Motor neuron (in vitro differentiated cells): ENCODE measurements around the gene TMEM59L. TPM values are rescaled to one million over a fixed set of nuclear protein-coding genes. Genes with fewer than 3 reads are reported as not detected.
"Not testable (repeated sequence)": the region's sequence is repeated elsewhere in the genome, so short reads cannot be mapped to it uniquely, and the experiment has no call there.

Source experiments
- ATAC-seq, 8 experiments: fragments of 200-7000 bp; cut with Tn5 transposase; replicated peaks in 6 of 8; 2 replicates each; pipeline ENCODE4 v1.8.0; 2021; ENCODE audit warnings: mild to moderate bottlenecking in 8 of 8, moderate library complexity in 8 of 8
- H3K27ac ChIP-seq, 2 donors: fragments of 250-450 bp; sonication (Bioruptor Pico); 2 replicates each; pipeline ENCODE4 v1.9.0; 2021; ENCODE audit warnings: antibody characterized with exemption in 2 of 2, mild to moderate bottlenecking in 2 of 2, moderate library complexity in 1 of 2
- H3K4me1 ChIP-seq, 2 donors: fragments of 250-450 bp; sonication (Bioruptor Pico); replicated peaks in 1 of 2; 2 replicates each; pipeline ENCODE4 v1.6.1; 2021; ENCODE audit warnings: antibody characterized with exemption in 2 of 2, mild to moderate bottlenecking in 2 of 2, moderate library complexity in 1 of 2
- H3K4me3 ChIP-seq, 5 donors: fragments of 250-450 bp; sonication (Bioruptor Pico); 2 replicates each; pipeline ENCODE4 v1.9.0; 2021; ENCODE audit warnings: antibody characterized with exemption in 5 of 5, mild to moderate bottlenecking in 5 of 5, moderate library complexity in 4 of 5
- WGBS, 10 experiments: fragments of 450-650 bp; shearing (Covaris generic); methylation state at CpG; one replicate each; pipeline ENCODE4 v1.0.0; 2022; 5-methylcytosine and 5-hydroxymethylcytosine counted together
- in situ Hi-C, 9 experiments: fragments of 400-800 bp; cut with MboI; loops; one replicate each; pipeline ENCODE4 v1.15.0; 2021; ENCODE audit warnings: low sequenced_read_pairs in 9 of 9, low pct_unique_long_range_greater_than_20kb in 2 of 9; ENCODE audit not compliant: unreplicated experiment in 9 of 9
- total RNA-seq, 8 experiments: library from RNA; unstranded; fragments of 300-600 nt; gene quantifications; 2 replicates each; pipeline versions ENCODE4 v1.2.3 to v1.2.4, GENCODE V29; 2022

The TMEM59L gene
- total RNA-seq, 8 experiments from 2014 or later: 0.41 to 67.6 (median 25.4) TPM

GRCh38 chr19:18588611-18589379, 23.9 kb upstream of the TMEM59L start, which contains the start of gene REX1BD:
TSS of gene REX1BD (plus strand) at chr19:18588798. CDS start at chr19:18588802, 4 bp downstream.
- 0% methylated on average over 2 to 8 of the region's 72 CpGs; no CpG with 5 or more reads in 6 of the 10 experiments for WGBS, 10 experiments
- peak; percentile 57 to 87 (median 66) for ATAC-seq
- Histone ChIP-seq H3K4me1 (peaks cover 3% of the 10 kb centered on the region in 2 donors), H3K27ac (peak within 1 kb of the TSS; percentile 87 to 88), H3K4me3 (peak within 1 kb of the TSS; percentile 78 to 96 (median 90))
- in situ Hi-C loops: loop anchor here in 5 of 9 experiments (25.0 kb wide), 3 partner anchors 249 to 399 kb away; partner anchors contain the start of gene UPF1 (in 3 of the 5)

GRCh38 chr19:18589380-18590272, 23.0 kb upstream of the TMEM59L start:
- peak overlapping the region; percentile 87 to 88 for H3K27ac ChIP-seq
- peak overlapping the region; percentile 78 to 96 (median 90) for H3K4me3 ChIP-seq
- peak; percentile 36 to 72 (median 48) for ATAC-seq
- peaks cover 5 to 8% of the 10 kb centered on the region in 2 donors for H3K4me1 ChIP-seq
- in situ Hi-C loops: loop anchor here in 6 of 9 experiments (10.0 to 25.0 kb wide), 4 partner anchors 248 to 398 kb away; partner anchors contain the start of gene UPF1 (in 3 of the 6)
- 0 to 15% (median 2%) methylated on average over 2 to 14 of the region's 52 CpGs; no CpG with 5 or more reads in 2 of the 10 experiments for WGBS, 10 experiments

- Histone ChIP-seq H3K4me3 (peak overlapping the region; percentile 78 to 96 (median 90)), H3K4me1 (peaks cover 12 to 17% of the 10 kb centered on the region in 2 donors), H3K27ac (peak overlapping the region; percentile 81 to 88)
- peak in 5 of 8 experiments; percentile 64 to 74 (median 70) for ATAC-seq
- 0 to 100% (median 48%) methylated on average over 1 to 13 of the region's 40 CpGs for WGBS, 10 experiments
- in situ Hi-C loops: loop anchor here in 6 of 9 experiments (10.0 to 25.0 kb wide), 4 partner anchors 247 to 397 kb away; partner anchors contain the start of gene UPF1 (in 3 of the 6)
These were observed 22.1 kb upstream of the TMEM59L start for GRCh38 chr19:18590273-18591272.

- no peak for ATAC-seq
- in situ Hi-C loops: loop anchor here in 6 of 9 experiments (10.0 to 25.0 kb wide), 4 partner anchors 245 to 395 kb away; partner anchors contain the start of gene UPF1 (in 3 of the 6)
- 10 to 100% (median 80%) methylated on average over 1 to 9 of the region's 22 CpGs; no CpG with 5 or more reads in 2 of the 10 experiments for WGBS, 10 experiments
- Histone ChIP-seq H3K4me3 (no peak overlapping the region), H3K4me1 (peaks cover 12 to 20% of the 10 kb centered on the region in 2 donors), H3K27ac (no peak overlapping the region)
These were observed 20.8 kb upstream of the TMEM59L start for GRCh38 chr19:18591735-18592385.

- ATAC-seq, H3K27ac ChIP-seq, H3K4me3 ChIP-seq: not testable (repeated sequence)
- peaks cover 12 to 21% of the 10 kb centered on the region in 2 donors for H3K4me1 ChIP-seq
- WGBS, 10 experiments: 83 to 100% (median 92%) methylated on average over 1 to 3 of the region's 5 CpGs; no CpG with 5 or more reads in 6 of the 10 experiments
- in situ Hi-C loops: loop anchor here in 6 of 9 experiments (10.0 to 25.0 kb wide), 4 partner anchors 245 to 395 kb away; partner anchors contain the start of gene UPF1 (in 3 of the 6)
These were observed 19.9 kb upstream of the TMEM59L start for GRCh38 chr19:18592732-18593131.

GRCh38 chr19:18593367-18594095, 19.1 kb upstream of the TMEM59L start:
- peaks cover 12 to 21% of the 10 kb centered on the region in 2 donors for H3K4me1 ChIP-seq
- ATAC-seq: no peak
- no peak overlapping the region for H3K27ac ChIP-seq
- in situ Hi-C loops: loop anchor here in 6 of 9 experiments (10.0 to 25.0 kb wide), 4 partner anchors 244 to 394 kb away; partner anchors contain the start of gene UPF1 (in 3 of the 6)
- WGBS, 10 experiments: 43 to 100% (median 53%) methylated on average over 1 to 9 of the region's 25 CpGs; no CpG with 5 or more reads in 6 of the 10 experiments
- peak overlapping the region in 4 of 5 donors; percentile 23 to 40 (median 28) for H3K4me3 ChIP-seq

GRCh38 chr19:18594096-18594823, 18.4 kb upstream of the TMEM59L start:
- in situ Hi-C loops: loop anchor here in 6 of 9 experiments (10.0 to 25.0 kb wide), 4 partner anchors 243 to 393 kb away; partner anchors contain the start of gene UPF1 (in 3 of the 6)

GRCh38 chr19:18594824-18595373, 17.8 kb upstream of the TMEM59L start:
- Histone ChIP-seq H3K27ac (peak overlapping the region in 1 of 2 donors; percentile 43), H3K4me1 (peaks cover 12 to 21% of the 10 kb centered on the region in 2 donors), H3K4me3 (peak overlapping the region; percentile 23 to 40 (median 31))
- WGBS, 10 experiments: 0 to 17% (median 0%) methylated on average over 1 to 2 of the region's 26 CpGs; no CpG with 5 or more reads in 5 of the 10 experiments
- ATAC-seq: peak in 5 of 8 experiments; percentile 0 to 14 (median 2)
- in situ Hi-C loops: loop anchor here in 6 of 9 experiments (10.0 to 25.0 kb wide), 4 partner anchors 242 to 392 kb away; partner anchors contain the start of gene UPF1 (in 3 of the 6)

More at GRCh38 chr19:18594096-18594823, 18.4 kb upstream of the TMEM59L start:
- 0% methylated on average over 1 of the region's 54 CpGs; no CpG with 5 or more reads in 9 of the 10 experiments for WGBS, 10 experiments
- peak overlapping the region in 1 of 2 donors; percentile 43 for H3K27ac ChIP-seq
- ATAC-seq: peak; percentile 44 to 79 (median 53)
- peaks cover 12 to 21% of the 10 kb centered on the region in 2 donors for H3K4me1 ChIP-seq
- H3K4me3 ChIP-seq: peak overlapping the region; percentile 23 to 40 (median 31)

GRCh38 chr19:18595475-18595874, 17.2 kb upstream of the TMEM59L start:
- Histone ChIP-seq H3K4me3 (no peak overlapping the region), H3K4me1 (peaks cover 12 to 21% of the 10 kb centered on the region in 2 donors), H3K27ac (peak overlapping the region in 1 of 2 donors; percentile 43)
- 67 to 100% (median 90%) methylated on average over 1 to 2 of the region's 6 CpGs; no CpG with 5 or more reads in 7 of the 10 experiments for WGBS, 10 experiments
- ATAC-seq: no peak
- in situ Hi-C loops: loop anchor here in 6 of 9 experiments (10.0 to 25.0 kb wide), 4 partner anchors 242 to 392 kb away; partner anchors contain the start of gene UPF1 (in 3 of the 6)
